Sigmoid colon (tissue), 7 donors: ENCODE results near the gene TUBA8. TPM values are rescaled to one million over a fixed set of nuclear protein-coding genes. Genes with fewer than 3 reads are reported as not detected.

Experiments
- DNase-seq: peaks from one replicate; pipeline ENCODE4 v3.0.0-alpha.2; 2019
- H3K27ac ChIP-seq, 4 donors: fragments of 200-600 bp; sonication (generic); one replicate each; pipeline ENCODE4 v1.5.1; 2016 to 2019; ENCODE audit warnings: mild to moderate bottlenecking in 1 of 4
- H3K27me3 ChIP-seq, 3 donors: fragments of 200-600 bp; sonication (generic); one replicate each; pipeline ENCODE4 v1.5.1; 2019; ENCODE audit warnings: mild to moderate bottlenecking in 1 of 3
- H3K36me3 ChIP-seq, 4 donors: fragments of 200-600 bp; sonication (generic); one replicate each; pipeline ENCODE4 v1.5.1; 2016 to 2019
- H3K4me1 ChIP-seq, 4 donors: fragments of 200-600 bp; sonication (generic); one replicate each; pipeline ENCODE4 v1.5.1; 2017 to 2019
- H3K4me3 ChIP-seq, 4 donors: fragments of 200-600 bp; sonication (generic); one replicate each; pipeline ENCODE4 v1.5.1; 2017 to 2019; ENCODE audit warnings: mild to moderate bottlenecking in 2 of 4, moderate library complexity in 1 of 4
- H3K9me3 ChIP-seq, 4 donors: fragments of 200-600 bp in 3 of 4; sonication (generic) in 3 of 4; one replicate each; pipeline versions ENCODE4 v1.5.1 to v1.6.1; 2013 to 2019
- EP300 ChIP-seq, 4 donors: sonication (generic); formaldehyde crosslinking; IDR thresholded peaks; one replicate each; pipeline ENCODE4 v1.6.1; 2017; ENCODE audit warnings: antibody characterized with exemption in 4 of 4
- POLR2A ChIP-seq, 2 donors: fragments of 450-650 bp; IDR thresholded peaks; one replicate each; pipeline ENCODE4 v1.6.1; 2016; ENCODE audit warnings: antibody characterized with exemption in 2 of 2, mild to moderate bottlenecking in 2 of 2, moderate library complexity in 2 of 2
- POLR2AphosphoS5 ChIP-seq, 4 donors: sonication (generic); formaldehyde crosslinking; IDR thresholded peaks; one replicate each; pipeline ENCODE4 v1.6.1; 2017; ENCODE audit warnings: antibody characterized with exemption in 4 of 4
- WGBS, 2 donors: extraction: QIAGEN DNeasy Blood & Tissue Kit; methylation state at CpG; one replicate each; pipeline ENCODE4 v1.1.7; 2013; 5-methylcytosine and 5-hydroxymethylcytosine counted together
- intact Hi-C: fragments of 100-400 bp; cut with DNase I; formaldehyde crosslinking; loops from one replicate; pipeline ENCODE4 v1.15.1; 2023
- polyA plus RNA-seq, 3 donors: library from polyadenylated mRNA; stranded (reverse); fragments of 200-250 nt; gene quantifications; one replicate each; pipeline ENCODE4 v1.2.3, GENCODE V29; 2013
- total RNA-seq, 4 donors: library from RNA; depleted of rRNA; stranded (reverse); fragments of >200 nt; gene quantifications; one replicate each; pipeline ENCODE4 v1.1.0, GENCODE V29; 2016
- TF ChIP-seq, protein P1 (sequence below), 4 experiments: fragments of 450-650 bp in 3 of 4; fragments of 200-600 bp in 1 of 4; IDR thresholded peaks; one replicate each; pipeline ENCODE4 v1.5.1; 2016 to 2019; ENCODE audit warnings: antibody characterized with exemption in 4 of 4, mild to moderate bottlenecking in 3 of 4, moderate library complexity in 2 of 4
- donor health status: healthy with polysubstance abuse.
- donor health status: Bipolar disorder and iron deficiency.
- donor health status: healthy.

The TUBA8 gene
- total and polyA plus RNA-seq, 7 donors = 0.81 to 3.3 (median 1.1) TPM

DNA sequence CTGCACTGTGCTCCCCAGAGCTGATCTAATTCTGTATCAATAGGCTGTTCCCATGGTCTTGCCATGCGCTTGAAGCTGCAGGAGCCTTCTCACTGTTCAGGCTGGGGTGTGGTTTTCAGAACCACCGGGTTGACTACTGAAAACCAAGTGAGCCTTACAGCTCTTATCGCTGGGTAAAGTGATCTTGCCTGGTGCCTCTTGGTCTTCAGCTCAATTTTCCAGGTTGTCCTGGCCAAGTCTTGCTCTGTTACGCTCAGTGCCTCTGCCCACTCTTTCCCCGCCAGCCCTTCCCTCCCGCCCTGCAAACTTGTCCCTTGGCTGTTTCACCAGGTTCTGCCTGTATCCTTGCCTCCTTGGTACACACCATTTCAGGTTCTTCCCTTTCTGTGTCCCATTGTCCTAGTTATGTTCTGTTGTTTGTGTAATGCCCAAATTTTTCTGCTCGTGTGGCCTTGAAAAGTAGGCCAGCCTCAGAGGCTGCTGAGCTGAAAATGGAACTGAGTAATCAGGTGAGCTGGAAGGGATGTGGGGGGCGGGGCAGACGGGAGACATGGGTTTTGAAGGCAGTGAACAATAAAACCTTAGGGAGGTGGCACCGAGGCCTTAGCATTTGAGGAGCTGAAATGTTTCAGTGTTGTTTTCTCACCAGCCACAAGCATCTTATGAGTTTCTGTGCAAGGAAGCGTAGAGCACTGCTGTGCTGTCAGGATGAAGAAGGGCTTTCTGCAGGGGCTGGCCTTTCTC is 21.6 kb upstream of the TUBA8 start:
- TF ChIP-seq, protein P1, sequence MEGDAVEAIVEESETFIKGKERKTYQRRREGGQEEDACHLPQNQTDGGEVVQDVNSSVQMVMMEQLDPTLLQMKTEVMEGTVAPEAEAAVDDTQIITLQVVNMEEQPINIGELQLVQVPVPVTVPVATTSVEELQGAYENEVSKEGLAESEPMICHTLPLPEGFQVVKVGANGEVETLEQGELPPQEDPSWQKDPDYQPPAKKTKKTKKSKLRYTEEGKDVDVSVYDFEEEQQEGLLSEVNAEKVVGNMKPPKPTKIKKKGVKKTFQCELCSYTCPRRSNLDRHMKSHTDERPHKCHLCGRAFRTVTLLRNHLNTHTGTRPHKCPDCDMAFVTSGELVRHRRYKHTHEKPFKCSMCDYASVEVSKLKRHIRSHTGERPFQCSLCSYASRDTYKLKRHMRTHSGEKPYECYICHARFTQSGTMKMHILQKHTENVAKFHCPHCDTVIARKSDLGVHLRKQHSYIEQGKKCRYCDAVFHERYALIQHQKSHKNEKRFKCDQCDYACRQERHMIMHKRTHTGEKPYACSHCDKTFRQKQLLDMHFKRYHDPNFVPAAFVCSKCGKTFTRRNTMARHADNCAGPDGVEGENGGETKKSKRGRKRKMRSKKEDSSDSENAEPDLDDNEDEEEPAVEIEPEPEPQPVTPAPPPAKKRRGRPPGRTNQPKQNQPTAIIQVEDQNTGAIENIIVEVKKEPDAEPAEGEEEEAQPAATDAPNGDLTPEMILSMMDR (IDR thresholded peaks at IDR 0.05) = no peak
- no peak for TF ChIP-seq POLR2A (IDR thresholded peaks at IDR 0.05)
- TF ChIP-seq POLR2AphosphoS5 (IDR thresholded peaks at IDR 0.05) = no peak
- no peak for TF ChIP-seq EP300 (IDR thresholded peaks at IDR 0.05)
- Histone ChIP-seq H3K9me3 (no peaks in the 10 kb centered on the region), H3K36me3 (peaks cover 12 to 69% (median 25%) of the 10 kb centered on the region in 4 donors), H3K4me3 (no peak overlapping the region), H3K4me1 (peaks cover 0 to 21% (median 18%) of the 10 kb centered on the region in 4 donors), H3K27me3 (no peaks in the 10 kb centered on the region), H3K27ac (no peak overlapping the region)
- intact Hi-C loops = loop anchor here (5.0 kb wide), 1 partner anchor 48 kb away; no protein-coding TSS in a partner anchor
- no peak for DNase-seq
- 76 to 85% methylated on average over 11 of the region's 11 CpGs for WGBS, 2 donors

DNA sequence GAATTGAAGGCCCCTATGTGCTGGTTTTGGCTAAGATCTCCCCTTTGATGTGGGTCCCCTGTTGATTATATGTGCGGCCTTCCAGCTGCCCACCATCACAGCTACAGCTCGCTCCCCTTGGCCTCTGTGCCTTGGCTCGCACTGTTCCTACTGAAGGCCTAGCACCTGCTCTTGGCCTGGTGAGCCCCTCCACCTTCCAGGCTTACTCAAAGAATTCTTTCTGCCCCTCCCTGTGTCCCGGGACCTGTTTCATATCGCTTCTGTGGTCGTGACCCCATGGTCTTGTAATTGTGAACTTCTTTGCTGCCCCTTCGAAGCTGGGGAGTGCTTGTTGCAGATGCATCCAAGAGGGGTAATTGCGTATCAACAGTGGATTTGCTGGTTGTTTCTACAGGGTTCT is 20.3 kb upstream of the TUBA8 start:
- H3K4me1 ChIP-seq = peaks cover 0 to 27% (median 21%) of the 10 kb centered on the region in 4 donors
- no peak for DNase-seq
- H3K27me3 ChIP-seq = no peaks in the 10 kb centered on the region
- peak overlapping the region in 2 of 4 donors; percentile 90 to 93 for H3K27ac ChIP-seq
- no peaks in the 10 kb centered on the region for H3K9me3 ChIP-seq
- no peak for TF ChIP-seq POLR2AphosphoS5 (IDR thresholded peaks at IDR 0.05)
- no peak for TF ChIP-seq EP300 (IDR thresholded peaks at IDR 0.05)
- TF ChIP-seq, protein P1 (IDR thresholded peaks at IDR 0.05) = no peak
- TF ChIP-seq POLR2A (IDR thresholded peaks at IDR 0.05) = no peak
- H3K4me3 ChIP-seq = no peak overlapping the region
- intact Hi-C loops = no loop called here
- WGBS, 2 donors = 93 to 95% methylated on average over 8 of the region's 8 CpGs
- peaks cover 12 to 56% (median 19%) of the 10 kb centered on the region in 4 donors for H3K36me3 ChIP-seq

DNA sequence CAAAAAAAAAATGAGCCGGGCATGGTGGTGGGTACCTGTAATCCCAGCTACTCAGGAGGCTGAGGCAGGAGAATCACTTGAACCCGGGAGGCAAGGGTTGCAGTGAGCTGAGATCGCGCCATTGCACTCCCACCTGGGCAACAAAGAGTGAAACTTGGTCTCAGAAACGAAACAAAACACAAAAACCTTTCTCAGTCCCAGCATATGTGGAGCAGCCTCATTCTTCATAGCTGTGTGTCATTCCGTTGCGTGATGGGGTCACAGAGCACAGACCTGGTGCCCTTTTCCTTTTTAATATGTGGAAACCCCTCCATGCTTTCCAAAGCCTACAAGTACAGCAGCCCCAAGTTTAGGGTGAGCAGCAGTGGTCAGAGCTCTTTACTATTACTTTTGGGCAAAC is 19.1 kb upstream of the TUBA8 start:
- Histone ChIP-seq H3K36me3 (peaks cover 12 to 44% (median 17%) of the 10 kb centered on the region in 4 donors), H3K27me3 (no peaks in the 10 kb centered on the region), H3K27ac (peak overlapping the region; percentile 88 to 93 (median 90)), H3K4me3 (peak overlapping the region; percentile 5 to 44 (median 34)), H3K4me1 (peaks cover 0 to 37% (median 25%) of the 10 kb centered on the region in 4 donors), H3K9me3 (no peaks in the 10 kb centered on the region)
- intact Hi-C loops = no loop called here
- 35 to 66% methylated on average over 7 of the region's 7 CpGs for WGBS, 2 donors
- no peak for DNase-seq
- TF ChIP-seq POLR2A (IDR thresholded peaks at IDR 0.05) (no peak), POLR2AphosphoS5 (IDR thresholded peaks at IDR 0.05) (no peak), EP300 (IDR thresholded peaks at IDR 0.05) (no peak)
- TF ChIP-seq, protein P1 (IDR thresholded peaks at IDR 0.05) = no peak

DNA sequence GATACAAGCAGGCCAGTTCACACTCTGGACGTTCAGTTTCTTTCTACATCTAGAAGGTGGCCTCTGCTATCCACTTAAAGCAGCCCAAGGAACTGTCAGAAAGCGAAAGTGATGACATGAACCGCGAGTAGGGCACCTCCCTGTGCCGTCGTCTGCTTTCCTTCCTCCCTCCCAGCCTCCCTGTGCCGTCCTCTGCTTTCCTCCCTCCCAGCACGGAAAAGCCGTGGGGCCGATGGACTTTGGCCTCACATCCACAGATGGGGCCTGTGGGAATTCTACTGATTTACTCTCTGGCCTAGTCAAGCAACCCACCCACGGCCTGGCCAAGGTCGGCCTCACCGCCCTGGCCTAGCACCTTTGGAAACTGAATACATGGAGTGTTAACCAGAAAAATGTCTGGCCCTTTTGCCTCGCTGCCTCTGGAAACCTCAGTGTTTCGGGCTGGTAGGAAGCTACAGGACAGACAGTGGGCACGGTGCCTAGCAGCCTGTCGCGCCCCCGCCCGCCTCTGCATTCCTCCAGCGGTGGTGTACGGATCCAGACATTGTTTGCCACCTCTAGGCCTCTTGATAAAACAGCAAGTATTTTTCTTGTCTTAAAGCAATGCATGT is 18.6 kb upstream of the TUBA8 start:
- H3K27ac ChIP-seq = peak overlapping the region; percentile 88 to 93 (median 90)
- H3K4me1 ChIP-seq = peaks cover 0 to 37% (median 25%) of the 10 kb centered on the region in 4 donors
- TF ChIP-seq POLR2A (IDR thresholded peaks at IDR 0.05) = no peak
- TF ChIP-seq, protein P1 (IDR thresholded peaks at IDR 0.05) = no peak
- no peak for TF ChIP-seq EP300 (IDR thresholded peaks at IDR 0.05)
- peak in 1 of 4 donors; percentile 48 for TF ChIP-seq POLR2AphosphoS5 (IDR thresholded peaks at IDR 0.05)
- H3K36me3 ChIP-seq = peaks cover 12 to 41% (median 17%) of the 10 kb centered on the region in 4 donors
- WGBS, 2 donors = 12 to 46% methylated on average over 22 of the region's 22 CpGs
- intact Hi-C loops = no loop called here
- H3K9me3 ChIP-seq = no peaks in the 10 kb centered on the region
- peak; percentile 87 for DNase-seq
- H3K27me3 ChIP-seq = no peaks in the 10 kb centered on the region
- peak overlapping the region; percentile 5 to 44 (median 34) for H3K4me3 ChIP-seq
